Urinary bladder (tissue), 4 donors: ENCODE results near the gene TOX2. TPM values are rescaled to one million over a fixed set of nuclear protein-coding genes. Genes with fewer than 3 reads are reported as not detected.

Experiments used
- DNase-seq: peaks from one replicate; pipeline ENCODE4 v3.0.0-alpha.2; 2015; ENCODE audit errors: extremely low spot score
- H3K27ac ChIP-seq: one replicate; pipeline ENCODE4 v1.5.1; 2013; ENCODE audit warnings: low read depth, mild to moderate bottlenecking, moderate library complexity
- H3K36me3 ChIP-seq: one replicate; pipeline ENCODE4 v1.6.1; 2013; ENCODE audit warnings: mild to moderate bottlenecking, moderate library complexity; ENCODE audit not compliant: insufficient read depth
- H3K4me1 ChIP-seq: one replicate; pipeline ENCODE4 v1.6.1; 2013; ENCODE audit warnings: mild to moderate bottlenecking, moderate library complexity; ENCODE audit not compliant: insufficient read depth
- H3K4me3 ChIP-seq: one replicate; pipeline ENCODE4 v1.5.1; 2013; ENCODE audit warnings: low read depth, low read length
- WGBS: extraction: QIAGEN DNeasy Blood & Tissue Kit; methylation state at CpG from one replicate; pipeline ENCODE4 v1.1.7; 2013; 5-methylcytosine and 5-hydroxymethylcytosine counted together
- polyA plus RNA-seq: library from polyadenylated mRNA; stranded (reverse); fragments of 200-250 nt; gene quantifications from one replicate; pipeline ENCODE4 v1.2.3, GENCODE V29; 2013
- total RNA-seq: library from RNA; depleted of rRNA; stranded (reverse); fragments of >200 nt; gene quantifications from one replicate; pipeline ENCODE4 v1.2.3, GENCODE V29; 2014
- donor health status: healthy with polysubstance abuse.
- donor health status: healthy.

TOX2 gene
- total and polyA plus RNA-seq, 2 donors: 1.6 to 38.0 TPM

- DNase-seq: peak; percentile 31
- Histone ChIP-seq H3K4me3 (no peak overlapping the region), H3K4me1 (no peaks in the 10 kb centered on the region), H3K36me3 (no peaks in the 10 kb centered on the region), H3K27ac (no peak overlapping the region)
- WGBS: 36% methylated on average over 9 of the region's 9 CpGs
Observed at GRCh38 chr20:43938932-43939761, 24.5 kb downstream of the TOX2 start.

DNA sequence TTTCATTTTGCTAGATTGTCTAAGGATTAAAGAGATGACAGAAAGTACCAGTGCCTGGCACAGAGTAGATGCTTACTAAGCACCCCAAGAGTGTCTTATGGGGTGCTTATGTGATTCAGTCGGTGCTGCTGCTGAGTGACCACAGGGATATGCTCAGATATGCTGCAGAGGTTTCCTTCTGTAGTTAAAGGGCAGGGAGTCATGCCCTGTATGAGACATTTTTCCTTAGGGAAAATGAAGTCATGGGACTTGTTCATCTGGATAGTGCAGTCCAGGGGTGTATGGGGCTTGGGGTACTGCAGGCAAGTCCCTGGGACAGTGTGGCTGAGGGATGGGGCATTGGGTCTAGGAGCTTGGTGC is 25.1 kb downstream of the TOX2 start:
- 40% methylated on average over 1 of the region's 1 CpG for WGBS
- no peak overlapping the region for H3K27ac ChIP-seq
- H3K36me3 ChIP-seq: no peaks in the 10 kb centered on the region
- no peak for DNase-seq
- H3K4me1 ChIP-seq: no peaks in the 10 kb centered on the region
- no peak overlapping the region for H3K4me3 ChIP-seq

DNA sequence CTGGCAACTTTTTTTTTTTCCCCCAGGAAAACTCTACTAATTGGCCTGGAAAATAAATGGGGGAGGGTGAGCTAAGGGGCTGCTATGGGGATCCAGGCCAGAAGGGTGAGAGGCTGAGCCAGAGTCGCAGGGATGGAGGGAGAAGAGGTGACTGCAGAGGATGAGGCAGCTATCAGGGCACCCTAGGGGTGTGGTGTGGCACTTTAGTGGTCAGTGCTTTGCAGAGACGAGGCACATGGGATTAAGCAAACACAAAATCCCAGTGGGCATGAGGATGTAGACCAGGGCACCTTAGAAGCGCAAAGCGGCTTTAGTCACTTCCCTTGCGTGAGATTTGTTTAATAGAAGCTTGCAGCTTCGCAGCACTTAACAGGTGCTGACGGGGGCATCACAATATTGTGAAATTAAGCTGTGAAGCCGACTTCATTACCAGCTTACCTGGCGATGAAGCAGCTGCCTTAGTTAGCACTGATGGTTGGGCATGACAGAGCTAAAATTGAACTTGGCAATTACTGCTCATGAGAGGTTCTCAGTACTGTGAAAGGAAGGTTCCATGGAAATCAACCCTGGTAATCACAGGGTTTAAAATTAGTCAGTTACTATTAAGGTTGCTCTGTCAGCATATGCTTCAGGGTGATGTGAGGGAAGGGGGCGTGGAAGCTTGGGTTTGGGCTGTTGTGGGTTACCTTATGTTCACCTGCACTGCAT is 26.0 kb downstream of the TOX2 start:
- WGBS: 92% methylated on average over 10 of the region's 10 CpGs
- Histone ChIP-seq H3K36me3 (no peaks in the 10 kb centered on the region), H3K27ac (no peak overlapping the region), H3K4me3 (no peak overlapping the region), H3K4me1 (no peaks in the 10 kb centered on the region)
- DNase-seq: no peak

DNA sequence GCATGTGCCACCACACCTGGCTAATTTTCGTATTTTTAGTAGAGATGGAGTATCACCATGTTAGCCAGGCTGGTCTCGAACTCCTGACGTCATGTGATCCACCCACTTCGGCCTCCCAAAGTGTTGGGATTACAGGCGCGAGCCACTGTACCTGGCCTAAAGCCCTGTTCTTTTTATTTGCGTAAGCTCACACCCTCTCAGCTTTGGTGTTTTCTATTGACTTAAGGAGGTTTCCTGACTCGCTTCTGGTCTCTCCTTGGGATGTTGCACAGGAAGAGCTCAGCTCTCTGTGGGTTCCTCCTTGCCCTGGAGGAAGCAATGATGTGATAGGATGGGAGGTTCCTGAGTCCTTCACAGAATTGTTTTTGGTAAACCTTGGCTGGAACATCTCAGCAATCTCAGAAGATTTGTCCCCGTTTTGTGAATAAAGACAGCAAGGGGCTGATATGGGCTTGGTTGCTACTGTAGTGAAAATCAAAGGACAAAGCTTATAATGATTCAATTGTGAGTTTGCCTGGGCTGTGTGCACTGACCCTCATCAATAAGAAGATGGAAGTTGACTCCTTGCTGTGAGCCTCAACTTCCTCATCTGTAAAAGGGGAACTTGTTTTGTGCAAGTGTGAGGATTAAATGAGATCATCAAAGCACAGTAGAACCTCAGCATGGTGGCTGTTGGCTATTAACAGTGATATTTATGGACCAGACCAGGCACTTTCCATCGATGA is 27.0 kb downstream of the TOX2 start:
- no peaks in the 10 kb centered on the region for H3K4me1 ChIP-seq
- no peaks in the 10 kb centered on the region for H3K36me3 ChIP-seq
- 71% methylated on average over 10 of the region's 10 CpGs for WGBS
- no peak for DNase-seq
- no peak overlapping the region for H3K27ac ChIP-seq
- H3K4me3 ChIP-seq: no peak overlapping the region

DNA sequence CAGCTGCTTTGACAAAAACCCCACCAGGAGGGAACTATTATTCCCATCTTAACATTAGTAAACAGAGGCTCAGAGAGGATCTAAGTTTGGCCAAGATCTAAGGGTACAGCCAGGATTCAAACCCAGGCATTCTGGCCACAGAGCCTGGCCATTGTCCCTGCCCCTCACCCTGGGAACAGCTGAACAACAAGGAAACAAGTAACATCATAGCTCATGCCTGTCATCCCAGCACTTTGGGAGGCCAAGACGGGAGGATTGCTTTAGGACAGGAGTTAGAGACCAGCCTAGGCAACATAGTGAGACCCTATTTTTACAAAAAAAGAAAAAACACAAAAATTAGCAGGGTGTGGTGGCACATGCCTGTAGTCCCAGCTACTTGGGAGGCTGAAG is 27.5 kb downstream of the TOX2 start:
- WGBS: 92% methylated on average over 1 of the region's 1 CpG
- Histone ChIP-seq H3K27ac (no peak overlapping the region), H3K36me3 (no peaks in the 10 kb centered on the region), H3K4me1 (no peaks in the 10 kb centered on the region), H3K4me3 (no peak overlapping the region)
- no peak for DNase-seq

GRCh38 chr20:43942667-43943285 is 28.1 kb downstream of the TOX2 start:
- 62% methylated on average over 9 of the region's 9 CpGs for WGBS
- H3K4me1 ChIP-seq: no peaks in the 10 kb centered on the region
- no peak overlapping the region for H3K27ac ChIP-seq

DNA sequence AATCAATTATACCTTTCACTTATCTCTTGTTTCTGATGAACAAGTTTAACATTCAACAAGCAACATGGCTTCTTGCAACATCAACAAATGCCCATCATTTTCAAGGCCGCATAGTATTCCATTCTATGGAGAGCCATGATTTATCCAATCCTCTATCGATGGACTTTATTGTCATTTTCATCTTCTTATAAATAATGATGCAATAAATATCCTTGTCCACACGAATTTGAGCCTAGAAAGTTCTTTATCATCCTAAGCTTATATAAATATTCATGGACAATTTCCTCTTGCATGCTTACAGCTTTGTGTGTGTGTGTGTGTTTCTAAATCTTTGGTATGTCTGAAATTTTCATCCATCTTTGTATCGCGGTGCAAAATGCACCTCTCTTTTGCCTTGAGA is 29.1 kb downstream of the TOX2 start:
- H3K36me3 ChIP-seq: no peaks in the 10 kb centered on the region
- no peak overlapping the region for H3K27ac ChIP-seq
- H3K4me1 ChIP-seq: no peaks in the 10 kb centered on the region
- no peak for DNase-seq
- 90% methylated on average over 5 of the region's 5 CpGs for WGBS
- H3K4me3 ChIP-seq: no peak overlapping the region

More at GRCh38 chr20:43942667-43943285, 28.1 kb downstream of the TOX2 start:
- no peak overlapping the region for H3K4me3 ChIP-seq
- no peaks in the 10 kb centered on the region for H3K36me3 ChIP-seq
- DNase-seq: no peak

DNA sequence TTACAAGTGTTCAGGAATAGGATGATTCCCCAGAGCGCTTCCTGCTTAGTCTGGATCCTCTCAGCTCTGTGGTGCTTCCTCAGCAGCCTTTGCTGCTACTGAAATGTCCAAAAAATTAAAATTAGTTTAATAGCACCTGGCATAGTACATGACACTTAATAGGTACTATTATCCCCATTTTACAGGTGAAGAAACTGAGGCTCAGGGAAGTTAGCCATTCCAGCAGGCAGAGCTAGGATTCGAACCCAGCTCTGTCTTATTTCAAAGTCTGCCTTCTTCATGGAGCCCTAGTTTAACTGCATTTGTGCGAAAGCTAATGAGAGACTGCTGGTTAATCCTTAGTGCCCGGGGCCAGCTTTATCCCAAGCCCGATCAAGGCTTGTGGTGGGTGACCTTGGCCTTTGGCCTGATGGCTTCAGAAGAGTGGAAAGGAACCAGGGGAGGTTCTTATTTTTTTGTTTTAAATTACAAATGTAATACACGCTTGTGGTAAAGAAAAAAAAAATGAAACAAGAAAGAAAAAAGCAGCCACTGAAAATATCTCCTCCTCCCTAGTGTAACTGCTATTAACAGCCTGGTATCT is 30.1 kb downstream of the TOX2 start:
- DNase-seq: no peak
- no peak overlapping the region for H3K4me3 ChIP-seq
- no peaks in the 10 kb centered on the region for H3K36me3 ChIP-seq
- WGBS: 87% methylated on average over 6 of the region's 6 CpGs
- H3K4me1 ChIP-seq: no peaks in the 10 kb centered on the region
- no peak overlapping the region for H3K27ac ChIP-seq

DNA sequence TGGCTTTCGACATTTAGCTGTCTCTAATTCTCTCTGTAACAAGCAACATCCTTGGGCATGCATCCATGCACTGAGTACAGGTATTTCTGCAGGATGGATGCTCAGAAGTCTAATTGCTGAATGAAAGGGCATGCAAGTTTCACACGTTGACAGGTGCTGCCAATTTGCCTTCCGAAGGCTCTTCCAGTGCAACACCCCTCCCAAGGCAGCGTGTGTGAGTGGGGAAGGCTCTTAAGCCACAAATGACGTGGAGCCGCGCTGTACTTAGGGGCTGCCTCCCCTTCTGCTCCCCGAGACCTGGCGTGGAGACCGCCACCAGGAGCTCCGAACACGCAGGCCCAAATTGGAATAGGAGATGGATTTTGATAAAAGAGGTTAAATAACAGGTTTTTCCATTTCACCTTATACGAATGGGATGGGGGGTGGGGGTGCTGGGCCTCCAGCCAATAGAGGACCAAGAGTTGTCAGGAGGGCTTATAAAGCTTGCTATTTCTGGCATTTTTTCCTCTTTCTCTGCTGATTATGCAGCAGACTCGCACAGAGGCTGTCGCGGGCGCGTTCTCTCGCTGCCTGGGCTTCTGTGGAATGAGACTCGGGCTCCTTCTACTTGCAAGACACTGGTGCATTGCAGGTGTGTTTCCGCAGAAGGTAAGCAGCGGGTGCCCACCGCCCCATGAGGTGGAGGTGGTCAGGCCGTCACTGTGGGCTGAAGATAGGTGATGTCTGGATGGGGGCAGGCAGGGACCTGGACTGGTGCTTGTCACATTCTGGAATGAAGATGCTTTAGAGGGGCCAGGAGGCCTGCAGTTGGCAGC is 30.9 kb downstream of the TOX2 start:
- Histone ChIP-seq H3K36me3 (no peaks in the 10 kb centered on the region), H3K4me1 (no peaks in the 10 kb centered on the region), H3K4me3 (no peak overlapping the region), H3K27ac (no peak overlapping the region)
- 82% methylated on average over 24 of the region's 24 CpGs for WGBS
- no peak for DNase-seq

DNA sequence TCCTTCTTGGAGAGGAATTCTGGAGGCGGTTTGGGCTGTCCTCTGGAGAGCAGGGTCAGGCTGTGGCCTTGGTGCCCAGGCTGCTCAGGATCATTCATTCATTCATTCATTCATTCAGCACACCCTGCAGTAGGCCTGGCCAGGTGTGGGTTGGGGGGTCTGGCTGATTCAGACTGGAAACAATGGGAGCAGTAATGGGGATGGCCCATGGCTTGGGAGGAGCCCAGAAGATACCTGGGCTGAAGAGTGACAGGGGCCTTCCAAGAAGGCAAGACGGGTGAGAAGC is 31.5 kb downstream of the TOX2 start:
- Histone ChIP-seq H3K4me1 (no peaks in the 10 kb centered on the region), H3K36me3 (no peaks in the 10 kb centered on the region), H3K4me3 (no peak overlapping the region), H3K27ac (no peak overlapping the region)
- WGBS: 82% methylated on average over 2 of the region's 2 CpGs
- no peak for DNase-seq

- no peak for DNase-seq
- Histone ChIP-seq H3K4me1 (no peaks in the 10 kb centered on the region), H3K36me3 (no peaks in the 10 kb centered on the region), H3K27ac (no peak overlapping the region), H3K4me3 (no peak overlapping the region)
- WGBS: 83% methylated on average over 9 of the region's 9 CpGs
Observed at GRCh38 chr20:43946659-43947315, 32.1 kb downstream of the TOX2 start.

- Histone ChIP-seq H3K27ac (no peak overlapping the region), H3K36me3 (no peaks in the 10 kb centered on the region), H3K4me3 (no peak overlapping the region), H3K4me1 (no peaks in the 10 kb centered on the region)
- 68% methylated on average over 6 of the region's 6 CpGs for WGBS
- DNase-seq: no peak
Observed at GRCh38 chr20:43947316-43947710, 32.7 kb downstream of the TOX2 start.
